Stimulated activated CD8-positive, alpha-beta memory T cell treated with anti-CD3 and anti-CD28 coated beads, Interleukin-4, amount 100 ng/mL, for 4 hours (primary cell): Measurements from ENCODE around the gene PTH1R.

Experiments used
- DNase-seq, 2 donors: peaks; one replicate each; pipeline ENCODE4 v3.0.0-alpha.2; 2020; ENCODE audit warnings: low read depth in 2 of 2, low spot score in 1 of 2

The PTH1R gene

DNA sequence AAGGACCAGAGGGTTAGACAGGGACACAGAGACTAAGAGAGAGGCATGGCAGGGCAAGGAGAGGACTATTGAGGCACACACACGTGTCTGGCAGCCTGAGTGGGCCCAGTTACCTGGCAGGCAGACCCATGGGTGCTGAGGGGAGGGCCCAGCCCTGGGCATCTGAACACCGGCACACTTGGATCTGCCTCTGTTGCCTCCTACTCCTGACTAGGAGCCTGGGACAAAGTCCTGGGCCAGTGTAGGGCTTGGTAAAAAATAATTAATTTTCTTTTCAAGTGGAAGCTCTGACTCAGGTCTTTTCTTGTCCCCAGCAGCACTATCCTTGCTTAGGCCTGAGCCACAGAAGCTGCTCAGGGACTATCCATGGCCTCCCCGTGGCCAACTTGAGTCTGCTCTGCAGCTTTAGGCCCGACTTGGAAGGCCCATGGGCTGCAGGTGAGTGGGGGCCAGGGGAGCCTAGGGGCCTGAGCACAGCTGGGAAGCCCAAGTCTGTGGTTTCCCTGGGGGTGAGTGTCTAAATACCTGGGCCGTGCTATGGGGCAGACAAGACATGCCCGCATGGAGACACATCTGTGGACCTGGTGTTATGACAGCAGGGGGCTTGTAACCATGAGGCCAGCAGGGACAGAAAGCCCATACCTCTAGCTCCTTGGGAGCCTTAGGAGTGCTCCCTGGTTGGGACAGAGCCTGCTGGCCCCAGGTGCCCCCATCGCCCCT, at the start of gene PTH1R:
PTH1R (plus strand) TSS at position 316 of the 720 bp plus-strand sequence. CDS start 5,839 bp downstream, outside the sequence.
- DNase-seq = no peak

GRCh38 chr3:46829699-46830208, 47.8 kb upstream of the PTH1R start:
- no peak for DNase-seq

- no peak for DNase-seq
These were observed 46.7 kb upstream of the PTH1R start for GRCh38 chr3:46830801-46831200.

- no peak for DNase-seq
These were observed 46.2 kb upstream of the PTH1R start for GRCh38 chr3:46831316-46831715.

- DNase-seq = no peak
These were observed 45.7 kb upstream of the PTH1R start for GRCh38 chr3:46831841-46832240.

GRCh38 chr3:46833346-46834300, 43.9 kb upstream of the PTH1R start:
- DNase-seq = no peak

DNA sequence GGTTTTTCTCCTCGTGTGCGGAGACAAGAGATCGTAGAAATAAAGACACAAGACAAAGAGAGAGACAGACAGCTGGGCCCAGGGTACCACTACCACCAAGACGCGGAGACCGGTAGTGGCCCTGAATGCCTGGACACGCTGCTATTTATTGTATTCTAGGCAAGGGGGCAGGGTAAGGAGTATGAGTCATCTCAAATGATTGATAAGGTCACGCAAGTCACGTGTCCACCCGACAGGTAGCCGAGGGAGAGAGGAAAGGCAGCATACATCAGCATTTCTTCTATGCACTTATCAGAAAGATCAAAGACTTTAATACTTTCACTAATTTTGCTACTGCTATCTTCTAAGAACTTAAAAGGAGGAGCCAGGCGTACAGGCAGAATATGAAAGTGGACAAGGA, 42.5 kb upstream of the PTH1R start:
- no peak for DNase-seq

GRCh38 chr3:46835491-46835890, 42.0 kb upstream of the PTH1R start:
- no peak for DNase-seq

- DNase-seq = no peak
These were observed 39.2 kb upstream of the PTH1R start for GRCh38 chr3:46838301-46838700.

GRCh38 chr3:46840491-46840890, 37.0 kb upstream of the PTH1R start:
- no peak for DNase-seq

- no peak for DNase-seq
These were observed 34.0 kb upstream of the PTH1R start for GRCh38 chr3:46843508-46843907.

GRCh38 chr3:46844397-46844796, 33.1 kb upstream of the PTH1R start:
- no peak for DNase-seq

GRCh38 chr3:46844881-46845312, 32.6 kb upstream of the PTH1R start:
- no peak for DNase-seq

DNA sequence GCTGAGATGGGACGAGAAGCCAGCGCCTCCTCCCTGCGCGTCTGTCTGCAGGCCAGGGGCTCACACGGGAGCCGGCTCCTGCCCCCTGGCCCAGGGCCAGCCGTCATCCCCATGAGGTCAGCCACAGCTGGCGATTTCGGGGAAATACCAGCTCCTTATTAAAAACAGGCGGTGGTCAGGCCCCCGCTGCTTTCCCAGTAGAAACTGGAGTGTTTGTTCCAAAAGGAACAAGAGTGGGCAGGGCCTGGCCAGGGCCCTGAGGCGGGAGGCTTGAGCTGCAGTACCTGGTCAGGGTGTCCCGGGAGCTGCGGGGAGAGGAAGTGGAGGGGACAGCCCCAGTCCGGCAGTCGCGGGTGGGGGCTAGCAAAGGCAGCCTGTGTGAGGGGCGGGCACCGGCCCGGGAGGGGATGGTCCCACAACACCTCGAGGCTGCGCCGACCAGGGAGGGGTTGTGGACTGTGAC, 32.1 kb upstream of the PTH1R start:
- no peak for DNase-seq

DNA sequence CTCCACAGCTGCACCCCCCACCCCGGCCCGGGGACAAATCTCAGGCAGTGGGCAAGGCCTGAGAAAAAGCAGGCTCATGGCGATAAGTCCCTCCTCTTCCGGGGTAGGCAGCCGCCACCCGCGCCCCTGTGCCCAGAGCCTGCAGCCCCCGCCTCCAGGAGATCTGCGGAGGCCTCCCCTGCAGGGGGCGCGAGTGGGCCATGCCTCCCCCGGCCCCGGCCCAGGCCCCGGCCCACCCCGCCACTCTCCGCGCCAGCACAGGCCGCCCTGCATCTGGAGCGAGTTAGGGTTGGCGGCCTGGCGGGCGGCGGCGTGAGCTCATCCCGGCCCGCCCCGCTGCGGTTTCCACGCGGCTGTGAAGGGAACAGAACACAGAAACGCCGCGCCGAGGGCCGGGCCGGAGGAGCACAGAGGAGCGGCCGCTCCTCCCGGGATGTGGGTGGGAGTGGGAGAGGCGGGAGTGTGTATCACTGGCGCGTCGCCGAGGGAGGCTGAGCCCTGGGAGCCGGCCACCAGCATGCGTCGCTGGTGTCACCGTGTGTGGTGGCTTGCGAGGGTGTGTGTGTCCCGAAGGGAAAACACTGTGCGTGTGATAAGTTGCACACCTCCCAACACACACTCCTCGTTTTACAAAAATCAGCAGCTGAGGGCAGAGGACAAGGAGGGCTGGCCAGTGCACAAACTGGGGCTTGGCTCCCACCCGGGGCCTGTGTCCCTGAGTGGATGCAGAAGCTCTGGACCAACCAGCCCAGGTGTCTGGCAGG, 31.5 kb upstream of the PTH1R start:
- DNase-seq = peak; percentile 35 to 51

- no peak for DNase-seq
These were observed 30.6 kb upstream of the PTH1R start for GRCh38 chr3:46846624-46847542.

DNA sequence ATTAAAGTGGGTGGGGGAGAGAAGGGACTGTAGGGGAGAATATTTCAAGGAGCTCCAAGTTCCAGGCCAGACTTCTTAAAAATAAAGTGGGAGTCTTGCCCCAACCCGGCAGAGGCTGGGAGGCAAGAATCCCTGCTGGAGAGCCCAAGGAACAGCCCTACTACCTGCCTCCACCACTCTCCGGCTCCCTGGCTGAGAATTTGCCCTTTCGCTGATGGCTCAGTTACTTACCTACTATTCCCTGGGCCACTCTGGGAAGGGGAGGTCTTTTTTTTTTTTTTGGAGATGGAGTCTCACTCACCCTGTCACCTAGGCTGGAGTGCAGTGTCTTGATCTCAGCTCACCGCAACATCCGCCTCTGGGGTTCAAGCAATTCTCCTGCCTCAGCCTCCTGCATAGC, 29.8 kb upstream of the PTH1R start:
- DNase-seq = no peak

GRCh38 chr3:46848271-46849044, 29.1 kb upstream of the PTH1R start:
- DNase-seq = no peak

DNA sequence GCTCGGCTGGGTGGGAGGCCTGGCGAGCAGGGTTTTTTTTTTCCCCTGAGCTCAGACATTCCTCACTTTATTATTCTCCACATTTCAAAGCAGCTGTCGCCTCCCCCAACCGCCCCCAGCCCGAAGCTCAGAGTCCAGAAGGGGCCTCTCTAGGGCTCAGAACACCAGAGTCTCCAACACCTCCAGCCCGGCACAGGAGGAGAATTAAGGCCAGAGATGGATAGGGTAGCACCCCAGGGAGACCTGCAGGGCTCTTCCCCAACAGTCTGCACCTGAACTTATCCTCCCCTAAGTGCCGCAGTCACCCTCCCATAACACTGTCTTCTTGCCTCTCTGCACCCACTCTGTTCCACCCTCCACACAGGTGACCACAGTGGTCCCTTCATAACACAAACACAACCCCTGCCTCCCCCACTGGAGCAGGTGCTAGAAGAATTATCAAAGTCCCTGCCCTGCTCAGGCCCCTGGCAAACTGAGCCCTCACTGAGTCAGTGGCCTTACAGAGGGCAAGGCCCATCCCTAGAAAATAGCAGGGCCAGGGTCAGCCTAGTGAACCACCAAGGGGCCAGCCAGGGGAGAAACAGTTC, 28.4 kb upstream of the PTH1R start:
- DNase-seq = no peak
